GM12872 (cell line): Measurements from ENCODE around the gene WNK2.

Experiments used
- TF ChIP-seq, protein P1 (sequence below): IDR thresholded peaks from 3 replicates; pipeline ENCODE4 v1.5.1; 2011; ENCODE audit warnings: low read depth, mild to moderate bottlenecking, low read length, moderate library complexity; ENCODE audit not compliant: insufficient read depth

WNK2 gene

DNA sequence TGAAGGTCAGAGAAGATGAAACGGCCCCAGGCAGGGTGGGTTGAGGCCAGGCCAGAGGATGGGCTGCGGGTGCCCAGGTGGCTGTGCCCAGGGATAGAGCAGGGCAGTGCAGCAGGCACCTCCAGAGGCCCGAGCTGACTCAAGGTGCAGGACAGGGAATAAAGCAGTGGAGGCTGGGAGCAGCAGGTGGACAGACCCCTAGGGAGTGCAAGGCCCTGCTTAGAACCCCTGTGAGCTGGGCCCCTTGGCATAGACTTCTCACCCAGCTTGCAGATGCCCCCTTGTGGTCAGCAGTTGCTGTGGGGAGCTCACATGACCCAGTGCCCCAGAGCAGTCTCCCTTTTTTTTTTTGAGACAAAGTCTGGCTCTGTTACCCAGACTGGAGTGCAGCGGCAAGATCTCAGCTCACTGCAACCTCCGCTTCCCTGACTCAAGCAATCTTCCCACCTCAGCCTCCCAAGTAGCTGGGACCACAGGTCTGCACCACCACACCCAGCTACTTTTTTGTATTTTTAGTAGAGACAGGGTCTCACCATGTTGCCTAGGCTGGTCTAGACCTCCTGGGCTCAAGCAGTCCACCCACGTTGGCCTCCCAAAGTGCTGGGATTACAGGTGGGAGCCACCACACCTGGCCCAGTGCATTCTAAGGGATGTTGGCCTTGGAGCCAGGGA, 118.8 kb downstream of the WNK2 start:
- TF ChIP-seq, protein P1, sequence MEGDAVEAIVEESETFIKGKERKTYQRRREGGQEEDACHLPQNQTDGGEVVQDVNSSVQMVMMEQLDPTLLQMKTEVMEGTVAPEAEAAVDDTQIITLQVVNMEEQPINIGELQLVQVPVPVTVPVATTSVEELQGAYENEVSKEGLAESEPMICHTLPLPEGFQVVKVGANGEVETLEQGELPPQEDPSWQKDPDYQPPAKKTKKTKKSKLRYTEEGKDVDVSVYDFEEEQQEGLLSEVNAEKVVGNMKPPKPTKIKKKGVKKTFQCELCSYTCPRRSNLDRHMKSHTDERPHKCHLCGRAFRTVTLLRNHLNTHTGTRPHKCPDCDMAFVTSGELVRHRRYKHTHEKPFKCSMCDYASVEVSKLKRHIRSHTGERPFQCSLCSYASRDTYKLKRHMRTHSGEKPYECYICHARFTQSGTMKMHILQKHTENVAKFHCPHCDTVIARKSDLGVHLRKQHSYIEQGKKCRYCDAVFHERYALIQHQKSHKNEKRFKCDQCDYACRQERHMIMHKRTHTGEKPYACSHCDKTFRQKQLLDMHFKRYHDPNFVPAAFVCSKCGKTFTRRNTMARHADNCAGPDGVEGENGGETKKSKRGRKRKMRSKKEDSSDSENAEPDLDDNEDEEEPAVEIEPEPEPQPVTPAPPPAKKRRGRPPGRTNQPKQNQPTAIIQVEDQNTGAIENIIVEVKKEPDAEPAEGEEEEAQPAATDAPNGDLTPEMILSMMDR: peak; percentile 80

DNA sequence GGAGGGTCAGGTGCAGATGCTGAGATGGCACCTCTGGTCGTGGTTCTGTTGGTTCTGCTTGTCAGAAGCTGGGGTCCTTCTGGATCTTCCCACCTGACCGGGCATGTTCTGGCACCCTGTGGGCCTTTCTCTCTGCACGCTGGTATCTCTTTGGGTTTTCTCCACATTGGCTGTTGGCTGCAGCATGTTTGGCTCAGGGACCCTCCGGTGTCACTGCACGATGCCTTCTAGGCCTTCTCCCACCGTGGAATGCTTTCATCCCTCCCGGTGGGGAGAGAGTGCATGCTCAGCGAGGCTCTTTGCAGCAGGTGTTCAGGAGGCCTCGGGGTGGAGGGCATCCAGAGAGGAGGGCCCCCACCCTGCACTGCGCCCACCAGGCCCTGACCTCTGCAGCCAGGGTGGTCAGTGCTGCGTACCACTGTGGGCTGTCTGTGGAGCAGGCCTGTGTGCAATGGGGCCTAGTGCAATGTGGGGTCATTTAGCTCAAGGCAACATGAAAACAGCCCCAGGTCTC, 119.4 kb downstream of the WNK2 start:
- TF ChIP-seq, protein P1: no peak

DNA sequence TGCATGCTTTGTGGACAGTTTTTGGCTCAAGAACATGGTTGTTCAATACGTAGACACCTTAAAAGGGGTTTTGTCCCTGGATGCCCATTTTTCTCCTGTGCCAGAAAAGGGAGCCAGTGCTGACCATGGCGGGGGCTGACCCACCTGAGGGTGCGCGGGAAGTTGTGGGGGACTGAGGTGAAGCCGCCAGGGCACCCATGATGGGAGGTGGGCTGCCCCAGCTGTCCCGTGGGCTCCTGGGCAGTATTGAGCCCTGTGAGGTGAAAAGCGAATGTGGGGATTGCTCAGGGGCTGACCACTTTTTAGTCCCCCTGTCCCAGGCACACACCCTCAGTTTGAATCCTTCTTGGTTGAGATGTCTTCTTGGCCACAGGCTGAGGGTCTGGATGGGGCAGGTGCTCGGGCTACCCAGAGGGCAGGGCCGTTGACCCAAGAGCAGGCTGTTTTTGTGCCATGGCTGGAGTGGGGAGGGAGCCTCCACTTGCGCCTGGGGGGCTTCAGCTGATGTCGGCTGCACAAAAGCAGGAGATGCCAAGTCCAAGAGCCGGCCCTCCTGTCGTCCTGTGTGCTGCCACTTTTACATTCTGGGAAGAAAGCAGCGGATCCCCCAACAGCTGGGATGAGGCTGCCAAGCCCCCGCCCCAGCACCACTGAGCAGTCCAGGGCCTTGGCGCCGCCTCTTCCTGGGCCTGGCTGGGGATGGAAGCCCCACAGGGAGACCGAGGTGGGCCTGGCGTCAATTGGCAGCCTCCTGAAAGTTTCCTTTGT, 120.1 kb downstream of the WNK2 start:
- TF ChIP-seq, protein P1: no peak

DNA sequence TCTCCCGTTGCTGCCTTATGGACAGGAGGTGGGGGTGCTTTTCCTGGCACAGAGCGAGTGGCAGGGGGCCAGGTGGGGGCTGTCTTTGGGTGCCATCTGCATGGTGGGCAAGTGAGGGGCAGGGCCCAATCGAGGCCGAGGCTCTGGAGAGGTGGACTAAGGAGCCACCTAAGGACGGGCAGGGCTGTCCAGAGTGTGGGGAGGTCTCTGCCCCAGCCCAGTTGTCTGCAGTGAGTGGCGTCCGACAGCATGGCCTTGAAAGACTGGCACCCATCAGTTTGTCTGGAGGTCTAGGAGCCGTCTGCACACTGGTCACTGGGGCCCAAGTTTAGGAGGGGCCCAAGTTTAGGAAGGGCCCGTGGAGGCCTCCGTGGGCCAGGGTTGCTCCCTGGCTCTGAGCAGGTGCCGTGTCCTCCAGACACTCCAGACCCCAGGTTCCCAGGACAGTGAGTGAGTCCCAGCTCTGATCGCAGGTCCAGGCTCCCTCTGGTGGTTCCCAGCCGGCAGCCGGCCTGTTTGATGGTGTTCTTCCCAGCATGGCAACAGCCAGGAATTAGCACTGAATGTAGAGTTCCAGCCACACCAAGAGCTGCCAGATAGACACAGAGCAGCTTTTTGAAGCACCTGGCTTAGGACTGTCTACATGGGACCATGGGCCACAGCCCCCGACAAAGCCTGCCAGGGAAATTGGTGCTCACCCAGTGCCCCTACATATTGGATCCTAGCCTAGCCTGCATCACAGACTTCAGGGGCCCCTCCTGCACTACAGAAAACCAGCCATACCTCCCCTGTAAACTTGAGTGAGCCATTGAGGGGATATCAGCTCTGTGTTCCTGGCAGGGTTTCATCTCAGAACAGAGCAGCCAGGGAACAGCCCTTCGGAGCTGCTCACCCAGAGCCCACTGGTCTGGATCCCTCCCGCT, 120.9 kb downstream of the WNK2 start:
- TF ChIP-seq, protein P1: peak; percentile 62

DNA sequence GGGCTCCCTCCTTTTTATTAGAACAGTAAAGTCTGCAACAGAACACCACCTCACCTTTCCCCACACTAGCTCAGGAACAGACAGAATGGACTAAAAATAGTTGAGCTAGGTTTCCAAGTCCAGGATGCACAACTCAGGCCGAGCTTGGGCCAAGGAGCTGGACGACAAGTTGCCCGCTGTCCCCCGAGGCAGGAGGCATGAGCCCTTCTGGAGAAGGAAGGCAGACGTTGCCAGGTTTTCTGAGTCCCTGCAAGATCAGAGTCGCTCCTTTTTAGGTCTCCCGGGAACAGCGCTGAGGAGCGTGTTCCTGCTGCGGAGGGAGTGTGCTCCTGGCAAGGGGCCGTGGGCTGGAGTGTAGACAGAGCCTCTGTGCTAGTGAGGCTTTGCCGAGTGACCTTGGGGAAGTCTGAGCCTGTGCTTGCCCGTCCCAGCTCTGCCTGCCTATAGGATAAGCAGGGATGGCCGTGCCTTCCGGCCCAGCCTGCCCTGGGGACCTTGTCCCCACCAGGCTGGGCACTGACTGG, 121.6 kb downstream of the WNK2 start:
- TF ChIP-seq, protein P1: no peak

DNA sequence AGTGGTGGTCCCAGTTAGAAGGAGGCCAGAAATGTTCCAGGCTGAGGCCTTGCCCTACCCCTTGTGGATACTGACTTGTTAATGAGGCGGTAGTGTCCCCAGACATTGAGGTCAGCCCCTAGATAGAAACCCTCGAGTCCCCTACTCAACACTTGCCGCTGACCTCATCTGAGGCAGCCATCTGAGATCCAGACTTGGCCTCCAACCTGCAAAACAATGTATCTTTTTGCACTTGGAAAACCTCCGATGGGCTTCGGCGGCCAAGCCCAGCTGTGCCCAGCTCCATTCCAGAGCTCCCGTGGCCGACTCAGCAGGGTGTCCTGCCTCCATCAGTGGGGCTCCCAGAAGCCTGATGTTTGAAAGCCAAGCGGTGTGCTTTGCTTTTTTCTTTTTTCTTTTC, 122.1 kb downstream of the WNK2 start:
- TF ChIP-seq, protein P1: no peak
